ENCODE data around the gene ZC3H4.
A peak's percentile ranks its signal among the peaks of the same experiment; 100 is the strongest.
"Not testable (repeated sequence)": the region's sequence is repeated elsewhere in the genome, so short reads cannot be mapped to it uniquely, and the experiment has no call there.

ZC3H4 gene

GRCh38 chr19:47078351-47078750 lies 35.2 kb downstream of the ZC3H4 start:
- DNase-seq = not testable (repeated sequence)

- no peak for DNase-seq
Measured at GRCh38 chr19:47075941-47076340, 37.6 kb downstream of the ZC3H4 start.

DNA sequence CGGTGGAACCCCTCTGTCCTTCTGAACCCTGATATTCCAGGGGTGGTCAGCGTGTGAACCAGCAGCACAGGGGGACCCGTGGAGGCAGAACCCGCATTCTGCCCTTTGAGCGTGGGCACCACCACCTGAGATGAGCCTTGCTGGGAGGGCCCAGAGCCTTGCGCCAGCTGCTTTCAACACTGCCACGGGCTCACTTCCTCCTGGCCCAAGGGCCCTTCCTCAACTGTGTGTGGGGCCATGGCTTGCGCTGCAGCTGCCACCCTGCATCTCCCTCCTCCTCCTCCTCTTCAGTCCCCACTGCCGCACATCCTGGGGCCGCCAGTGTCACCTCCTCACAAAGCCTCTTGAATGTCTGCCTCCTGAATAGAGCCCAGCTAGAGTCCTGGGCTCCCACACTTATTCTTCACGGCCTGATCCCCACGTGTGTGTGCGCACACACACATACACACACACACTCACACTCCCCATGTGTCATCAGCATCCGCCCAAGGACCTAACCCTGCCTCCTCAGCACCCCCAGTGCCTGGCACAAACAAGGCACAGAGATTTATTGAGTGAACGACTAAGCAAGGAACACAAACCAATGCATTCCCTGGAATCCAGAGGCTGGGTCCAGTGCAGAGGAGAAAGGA lies 38.3 kb downstream of the ZC3H4 start:
- peak; percentile 66 to 79 (median 71) for DNase-seq

GRCh38 chr19:47074621-47075020 lies 39.0 kb downstream of the ZC3H4 start:
- DNase-seq = peak in 1 of 3 donors; percentile 17

- no peak for DNase-seq
Measured at GRCh38 chr19:47073574-47073973, 40.0 kb downstream of the ZC3H4 start.

GRCh38 chr19:47072323-47072722 lies 41.3 kb downstream of the ZC3H4 start:
- no peak for DNase-seq

DNA sequence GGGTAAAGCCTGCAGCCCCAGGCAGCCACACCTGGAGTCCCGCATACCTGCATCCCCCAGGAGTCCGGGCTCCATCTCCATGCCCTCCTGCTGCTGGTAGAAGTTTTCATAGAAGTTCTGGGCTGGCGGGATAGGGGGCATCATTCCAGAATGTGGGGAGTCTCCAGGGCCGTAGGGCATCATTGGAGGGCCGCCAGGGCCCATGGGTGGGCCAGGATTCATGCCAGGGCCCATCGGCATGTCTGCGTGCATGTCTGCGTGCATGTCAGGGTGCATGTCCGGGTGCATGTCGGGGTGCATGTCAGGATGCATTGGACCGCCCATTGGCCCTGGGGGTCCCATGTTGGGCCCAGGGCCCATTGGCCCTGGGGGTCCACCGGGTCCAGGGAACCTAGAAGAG lies 41.8 kb downstream of the ZC3H4 start:
- no peak for DNase-seq

DNA sequence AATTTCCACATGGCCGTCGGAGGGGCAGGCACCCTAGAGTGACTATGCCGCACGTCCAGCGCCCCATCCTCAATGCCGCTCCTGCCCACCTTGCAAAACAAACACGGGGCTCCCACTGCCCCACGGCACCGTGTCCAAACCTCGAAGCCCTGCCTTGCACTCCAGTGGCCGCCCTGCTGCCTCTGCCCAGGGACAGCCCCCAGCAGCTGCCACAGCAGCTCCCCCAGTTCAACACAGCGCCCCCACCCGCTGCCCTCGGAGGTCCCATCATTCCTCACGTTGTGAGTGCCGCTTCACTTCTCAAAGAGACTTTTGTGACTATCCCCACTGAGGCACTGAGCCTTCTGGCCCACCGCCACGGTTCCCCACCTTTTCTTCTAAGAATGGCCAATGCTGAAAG lies 42.8 kb downstream of the ZC3H4 start:
- DNase-seq = no peak

DNA sequence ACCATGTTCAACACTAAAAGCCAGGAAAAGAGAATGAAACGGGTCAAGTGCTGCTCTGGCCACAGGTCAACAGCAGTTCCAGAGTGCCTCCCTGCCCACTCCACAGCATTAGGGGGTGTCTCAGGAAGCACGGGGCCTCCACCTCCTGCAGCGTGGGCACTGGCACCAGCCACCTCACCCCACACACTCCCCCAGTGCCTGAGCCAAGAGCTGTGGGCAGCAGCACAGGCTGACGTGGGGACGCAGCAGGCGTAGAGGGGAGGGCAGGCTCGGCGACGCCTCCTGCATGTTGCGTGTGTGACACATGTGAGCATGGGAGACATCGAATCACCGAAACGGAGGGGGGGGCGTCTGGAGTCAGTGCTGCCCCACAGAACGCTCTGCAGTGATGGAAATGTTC lies 43.8 kb downstream of the ZC3H4 start:
- no peak for DNase-seq

GRCh38 chr19:47068876-47069406 lies 44.6 kb downstream of the ZC3H4 start:
- DNase-seq = no peak

DNA sequence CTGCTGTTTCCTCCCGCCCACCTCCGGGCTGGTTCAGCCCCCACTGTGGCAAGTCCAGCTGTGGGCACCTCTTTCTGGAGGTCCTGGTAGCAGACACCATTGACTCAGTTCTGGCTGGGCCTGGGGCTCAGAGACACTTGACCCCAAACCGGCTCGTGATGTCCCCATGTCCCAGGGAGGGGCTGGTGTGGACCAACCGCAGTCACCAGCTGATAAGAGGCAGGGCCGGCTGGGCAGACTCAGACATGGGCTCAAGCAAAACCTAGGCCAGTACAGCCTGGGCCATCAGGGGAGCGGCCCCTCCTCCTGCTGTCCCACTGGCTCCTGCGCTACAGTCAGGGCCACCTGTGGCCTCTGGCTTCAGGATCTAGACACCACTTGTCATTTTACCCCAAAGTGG lies 45.3 kb downstream of the ZC3H4 start:
- DNase-seq = no peak

GRCh38 chr19:47067215-47067847 lies 46.2 kb downstream of the ZC3H4 start:
- DNase-seq = no peak

- DNase-seq = no peak
Measured at GRCh38 chr19:47066376-47067214, 47.0 kb downstream of the ZC3H4 start.

GRCh38 chr19:47065242-47065641 lies 48.3 kb downstream of the ZC3H4 start:
- no peak for DNase-seq

- DNase-seq = no peak
Measured at GRCh38 chr19:47063874-47064273, 49.7 kb downstream of the ZC3H4 start.

GRCh38 chr19:47058621-47059022 lies 55.0 kb downstream of the ZC3H4 start:
- DNase-seq = no peak

DNA sequence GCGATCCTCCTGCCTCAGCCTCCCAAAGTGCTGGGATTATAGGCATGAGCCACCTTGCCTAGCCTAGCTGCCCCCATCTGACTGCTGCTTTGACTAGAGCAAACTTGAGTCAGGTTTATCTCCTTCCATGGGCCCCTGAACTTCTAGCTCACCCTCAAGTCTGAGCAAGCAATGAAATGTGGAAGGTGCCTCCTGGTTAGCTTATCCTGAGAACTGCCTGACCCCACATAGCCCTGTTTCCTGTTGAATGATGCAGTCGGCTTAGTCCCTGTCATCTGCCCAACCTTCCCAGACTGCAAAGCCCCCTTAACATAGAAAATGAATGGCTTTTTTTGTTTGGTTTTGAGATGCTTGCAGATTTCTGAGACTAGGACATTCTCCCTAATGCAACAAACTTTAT lies 56.2 kb downstream of the ZC3H4 start:
- no peak for DNase-seq

DNA sequence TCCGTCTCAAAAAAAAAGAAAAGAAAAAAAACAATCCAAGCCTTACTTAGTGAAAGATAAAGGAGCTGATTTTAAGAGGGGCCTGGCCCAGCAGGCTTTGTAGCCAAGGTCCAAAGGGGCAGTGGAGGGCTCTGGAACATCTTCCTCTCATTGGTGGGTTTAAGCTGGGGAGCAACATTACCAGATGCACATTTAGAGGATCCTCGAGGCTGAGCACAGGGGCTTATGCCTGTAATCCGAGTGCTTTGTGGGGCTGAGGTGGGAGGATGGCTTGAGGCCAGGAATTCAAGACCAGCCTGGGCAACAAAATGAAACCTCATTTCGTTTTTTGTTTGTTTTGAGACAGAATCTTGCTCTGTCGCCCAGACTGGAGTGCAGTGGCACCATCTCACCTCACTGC lies 57.2 kb downstream of the ZC3H4 start:
- DNase-seq = no peak

GRCh38 chr19:47050562-47050961 lies 63.0 kb downstream of the ZC3H4 start:
- not testable (repeated sequence) for DNase-seq

DNA sequence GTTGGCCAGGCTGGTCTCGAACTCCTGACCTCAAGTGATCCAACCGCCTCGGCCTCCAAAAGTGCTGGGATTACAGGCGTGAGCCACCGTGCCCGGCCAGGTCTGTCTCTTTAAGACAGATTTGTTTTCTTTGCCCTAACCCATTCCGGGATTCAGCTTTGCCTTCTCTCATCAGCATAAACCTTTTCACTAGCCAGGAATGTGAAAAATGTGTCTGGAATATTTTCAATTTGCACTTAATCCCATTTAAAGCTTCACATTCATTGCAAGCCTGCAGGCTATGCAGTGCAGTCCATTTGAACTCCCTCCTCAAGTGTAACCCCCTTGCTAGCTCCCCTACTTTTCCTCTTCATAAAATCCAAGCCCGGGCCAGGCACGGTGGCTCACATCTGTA lies 64.3 kb downstream of the ZC3H4 start:
- DNase-seq = no peak

DNA sequence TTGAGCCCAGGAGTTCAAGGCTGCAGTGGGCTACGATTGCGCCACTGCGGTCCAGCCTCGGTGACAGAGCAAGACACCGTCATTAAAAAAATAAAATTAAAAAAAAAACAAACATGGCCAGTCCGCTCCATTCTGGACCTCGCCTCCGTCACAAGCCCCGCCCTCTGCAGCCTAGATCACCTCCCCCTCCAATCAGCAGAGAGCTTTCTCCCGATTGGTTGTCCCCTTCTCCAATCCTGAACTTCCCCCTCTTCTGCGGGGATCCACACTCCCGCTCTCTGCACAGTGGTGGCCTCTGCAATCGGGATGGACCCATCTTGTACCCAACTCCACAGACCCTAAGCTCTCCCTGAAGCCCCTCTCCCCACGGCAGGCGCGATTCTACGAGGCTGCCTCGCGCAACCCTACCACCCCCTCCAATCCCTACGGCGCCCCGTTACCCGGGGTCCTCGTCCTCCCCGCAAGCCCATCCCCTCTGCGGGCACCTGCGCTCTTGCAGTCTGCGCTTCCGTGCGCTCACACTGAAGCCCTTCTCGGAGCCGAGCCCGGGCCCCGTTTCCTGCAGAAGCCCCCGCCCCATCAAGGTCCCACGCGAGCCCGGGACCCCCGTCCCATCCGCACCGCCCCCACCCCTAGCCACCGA lies 65.7 kb downstream of the ZC3H4 start:
- DNase-seq = peak; percentile 90 to 92 (median 91)

DNA sequence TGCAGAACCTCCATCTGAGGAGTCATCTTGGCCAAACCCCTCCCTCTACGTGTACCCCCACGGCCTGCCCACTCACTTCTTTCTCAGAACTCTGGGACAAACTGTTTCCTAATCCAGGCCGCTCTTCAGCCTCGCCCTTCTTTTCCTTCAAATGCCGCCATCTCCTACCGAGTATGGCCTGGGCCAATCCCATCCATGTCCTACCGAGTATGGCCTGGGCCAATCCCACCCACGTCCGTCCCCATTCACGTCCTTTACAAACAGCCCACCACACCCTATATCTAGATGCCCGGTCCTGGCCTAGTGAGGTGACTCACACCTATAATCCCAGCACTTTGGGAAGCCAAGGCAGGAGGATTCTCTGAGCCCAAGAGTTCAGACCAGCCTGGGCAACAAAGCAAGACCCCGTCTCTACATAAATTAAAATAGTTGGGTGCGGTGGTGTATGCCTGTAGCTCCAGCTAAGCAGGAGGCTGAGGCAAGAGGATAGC lies 66.3 kb downstream of the ZC3H4 start:
- no peak for DNase-seq

- no peak for DNase-seq
Measured at GRCh38 chr19:47045867-47046470, 67.6 kb downstream of the ZC3H4 start.
